Measurements from ENCODE around the gene PDE11A. TPM values are rescaled to one million over a fixed set of nuclear protein-coding genes. Genes with fewer than 3 reads are reported as not detected.

PDE11A gene
- total RNA-seq, 1 experiment from 2014 or later, result 0.13 TPM

DNA sequence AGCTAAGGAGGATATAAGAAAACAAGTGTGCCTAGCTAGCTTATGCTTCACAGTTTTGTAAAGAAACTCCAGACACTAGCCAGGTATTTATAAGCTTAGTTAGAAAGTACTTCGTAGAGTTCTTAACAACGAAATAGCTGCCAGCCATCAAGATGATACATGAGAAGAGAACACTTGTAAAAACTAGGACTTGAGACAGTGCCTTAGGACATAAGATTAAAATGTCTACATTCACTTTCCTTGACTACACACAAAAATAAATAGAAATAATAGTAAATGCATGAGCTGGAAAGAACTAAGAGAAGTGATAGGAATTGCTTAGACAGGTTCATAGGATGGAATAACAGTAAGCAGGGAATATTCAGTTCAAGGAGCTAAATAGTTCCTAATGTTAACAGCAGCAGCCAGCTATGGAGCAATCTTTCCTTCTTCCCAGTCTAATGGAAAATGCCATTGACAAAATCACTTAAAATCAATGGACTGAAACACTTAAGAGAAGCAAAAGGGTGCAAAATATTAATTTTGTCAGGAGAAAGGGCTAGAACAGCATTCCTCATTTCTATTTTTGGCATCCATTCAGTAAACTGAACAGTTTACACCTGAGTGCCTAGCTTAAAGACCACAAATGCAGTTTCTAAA lies 186.6 kb downstream of the PDE11A start:
- DNase-seq, result no peak
- H3K4me3 ChIP-seq, result no peak overlapping the region

DNA sequence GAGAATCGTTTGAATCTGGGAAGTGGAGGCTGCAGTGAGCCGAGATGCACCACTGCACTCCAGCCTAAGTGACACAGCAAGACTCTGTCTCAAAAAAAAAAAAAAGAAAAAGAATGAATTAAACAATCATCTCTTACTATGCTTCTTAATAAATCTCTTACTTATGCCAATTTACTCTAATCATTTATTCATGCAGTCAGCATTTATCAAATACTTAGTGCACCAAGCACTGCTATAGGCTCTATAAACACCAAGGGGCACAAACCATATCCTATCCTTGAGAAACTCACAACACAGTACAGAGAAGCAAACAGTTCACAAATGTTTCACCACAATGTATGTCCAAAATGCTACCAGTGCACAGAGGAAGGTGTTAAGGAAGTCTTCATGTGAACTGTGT lies 189.4 kb downstream of the PDE11A start:
- no peaks in the 10 kb centered on the region; the same call in 1 of the 2 replicates for H3K27me3 ChIP-seq
- no peak for DNase-seq
- H3K4me3 ChIP-seq, result no peak overlapping the region
- H3K9me3 ChIP-seq, result no peaks in the 10 kb centered on the region
- H3K36me3 ChIP-seq, result no peaks in the 10 kb centered on the region

More for the DNA sequence above, 186.6 kb downstream of the PDE11A start:
- Histone ChIP-seq H3K27me3 (no peaks in the 10 kb centered on the region; the same call in 1 of the 2 replicates), H3K36me3 (no peaks in the 10 kb centered on the region), H3K9me3 (no peaks in the 10 kb centered on the region)

DNA sequence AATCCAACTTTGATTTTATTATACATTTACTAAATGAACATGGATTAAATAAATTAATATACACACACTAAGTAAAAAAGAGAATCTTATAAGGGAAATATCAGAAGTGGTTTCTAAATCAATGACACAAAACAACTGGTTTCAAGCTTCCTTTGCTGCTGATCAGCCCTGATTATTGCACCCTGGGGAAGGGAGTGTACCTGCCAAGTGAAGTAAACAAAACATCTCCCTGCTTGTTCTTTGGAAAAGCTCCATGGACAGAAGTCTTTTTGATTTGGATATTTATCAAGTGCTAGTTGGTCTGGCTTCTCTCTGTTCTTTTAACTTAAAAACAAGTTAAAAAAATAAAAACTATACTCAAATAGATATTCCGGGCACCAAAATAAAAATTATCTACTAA lies 190.1 kb downstream of the PDE11A start:
- H3K4me3 ChIP-seq, result no peak overlapping the region
- H3K9me3 ChIP-seq, result no peaks in the 10 kb centered on the region
- no peaks in the 10 kb centered on the region; the same call in 1 of the 2 replicates for H3K27me3 ChIP-seq
- no peak for DNase-seq
- no peaks in the 10 kb centered on the region for H3K36me3 ChIP-seq

DNA sequence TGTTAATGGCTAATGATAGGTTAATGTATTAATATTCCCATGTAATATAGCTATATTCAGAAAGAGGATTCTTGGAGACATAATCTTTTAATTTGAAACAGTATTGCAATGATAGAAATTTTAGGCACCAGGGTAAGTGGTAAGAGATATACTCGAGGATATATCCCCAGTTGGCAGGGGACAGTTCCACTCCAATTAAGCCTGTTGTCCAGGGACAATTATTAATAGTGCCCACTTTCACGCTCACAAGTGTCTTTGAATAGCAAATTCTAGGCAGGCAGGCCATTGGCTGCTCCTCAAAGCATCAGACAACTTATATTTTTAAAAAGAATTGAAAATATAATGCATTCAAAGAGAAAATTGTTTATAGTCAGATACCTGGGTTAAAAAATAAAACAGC lies 190.7 kb downstream of the PDE11A start:
- no peak for DNase-seq
- Histone ChIP-seq H3K27me3 (no peaks in the 10 kb centered on the region; the same call in 1 of the 2 replicates), H3K4me3 (no peak overlapping the region), H3K9me3 (no peaks in the 10 kb centered on the region), H3K36me3 (no peaks in the 10 kb centered on the region)

DNA sequence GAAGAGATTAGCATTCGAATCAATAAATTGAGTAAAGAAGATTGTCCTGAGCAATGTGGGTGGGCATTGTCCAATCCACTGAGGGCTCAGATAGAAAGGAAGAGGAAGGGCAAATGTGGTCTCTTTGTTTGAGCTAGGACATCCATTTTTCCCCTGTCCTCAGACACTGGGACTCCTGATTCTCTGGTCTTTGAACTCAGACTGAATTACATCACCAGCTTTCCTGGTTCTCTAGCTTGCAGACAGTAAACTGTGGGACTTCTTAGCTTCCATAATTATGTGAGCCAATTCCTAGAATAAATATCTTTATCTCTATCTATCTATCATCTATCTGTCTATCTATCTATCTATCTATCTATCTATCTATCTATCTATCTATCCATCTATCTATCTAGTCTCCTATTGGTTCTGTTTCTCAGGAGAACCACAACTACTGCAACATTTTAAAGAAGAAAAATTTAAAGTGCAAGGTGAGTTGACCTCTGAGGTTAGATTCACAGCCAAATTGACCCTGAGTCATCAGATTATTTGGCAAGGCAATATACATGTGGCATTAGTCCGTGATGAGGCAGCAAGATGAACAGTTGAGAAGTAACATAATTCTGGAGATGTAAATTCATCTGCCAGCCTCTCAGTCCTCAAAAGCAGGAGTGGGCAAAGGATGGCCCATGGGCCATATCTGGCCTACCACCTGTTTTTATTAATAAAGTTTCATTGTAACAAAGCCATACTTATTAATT lies 191.4 kb downstream of the PDE11A start:
- DNase-seq, result no peak
- no peaks in the 10 kb centered on the region for H3K36me3 ChIP-seq
- no peaks in the 10 kb centered on the region for H3K9me3 ChIP-seq
- no peaks in the 10 kb centered on the region; the same call in 1 of the 2 replicates for H3K27me3 ChIP-seq
- H3K4me3 ChIP-seq, result no peak overlapping the region

DNA sequence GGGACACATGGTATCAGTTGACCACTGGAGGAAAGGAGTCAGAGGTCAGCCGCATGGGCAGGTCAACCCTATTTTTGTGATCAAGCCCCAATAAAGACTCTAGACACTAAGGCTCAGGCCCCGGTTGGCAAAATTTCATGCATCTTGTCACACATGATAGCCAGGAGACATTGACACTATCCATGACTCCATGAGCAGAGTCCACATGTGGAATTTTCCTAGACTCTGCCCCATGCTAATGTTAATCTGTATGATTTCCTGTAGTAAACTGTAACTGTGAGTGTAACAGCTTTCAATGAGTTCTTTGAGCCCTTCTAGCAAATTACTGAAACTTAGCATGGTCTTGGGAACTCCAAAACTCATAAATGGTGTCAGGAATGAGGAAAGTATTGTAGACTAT lies 192.3 kb downstream of the PDE11A start:
- no peaks in the 10 kb centered on the region for H3K9me3 ChIP-seq

DNA sequence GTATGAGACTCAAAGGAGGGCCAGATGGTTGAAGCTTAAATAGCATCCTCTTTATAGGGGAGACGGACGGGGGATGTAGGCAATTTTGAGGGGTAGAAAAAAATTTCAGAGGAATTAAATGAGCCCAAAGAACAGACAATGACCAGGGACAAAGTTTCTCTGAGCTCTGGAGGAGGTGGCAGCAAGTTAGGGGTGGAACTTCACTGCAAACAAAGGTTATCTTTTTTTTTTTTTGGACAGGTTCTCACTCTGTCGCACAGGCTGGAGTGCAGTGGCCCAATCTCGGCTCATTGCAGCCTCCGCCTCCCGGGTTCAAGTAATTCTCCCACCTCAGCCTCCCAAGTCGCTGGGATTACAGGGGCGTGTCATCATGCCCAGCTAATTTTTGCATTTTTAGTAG lies 195.6 kb downstream of the PDE11A start:
- DNase-seq, result no peak
- no peak overlapping the region for H3K4me3 ChIP-seq
- H3K36me3 ChIP-seq, result no peaks in the 10 kb centered on the region
- no peaks in the 10 kb centered on the region for H3K9me3 ChIP-seq
- H3K27me3 ChIP-seq, result no peaks in the 10 kb centered on the region

More for the DNA sequence above, 192.3 kb downstream of the PDE11A start:
- Histone ChIP-seq H3K27me3 (no peaks in the 10 kb centered on the region; the same call in 1 of the 2 replicates), H3K36me3 (no peaks in the 10 kb centered on the region), H3K4me3 (no peak overlapping the region)
- DNase-seq, result no peak

DNA sequence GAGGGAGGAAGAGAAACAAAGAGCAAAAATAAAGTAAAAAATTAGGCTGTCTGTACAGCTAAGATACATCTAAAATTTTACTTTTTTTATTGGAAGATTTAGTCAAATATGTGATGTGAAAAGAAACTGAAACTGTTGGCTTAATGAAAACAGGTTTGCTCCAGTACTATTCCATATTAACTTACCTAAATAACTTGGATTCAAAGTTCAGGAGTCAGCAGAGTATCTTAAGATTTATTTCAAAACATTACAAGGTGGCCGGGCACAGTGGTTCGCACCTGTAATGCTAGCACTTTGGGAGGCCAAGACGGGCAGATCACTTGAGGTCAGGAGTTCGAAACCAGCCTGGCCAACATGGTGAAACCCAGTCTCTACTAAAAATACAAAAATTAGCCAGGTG lies 197.9 kb downstream of the PDE11A start:
- H3K4me3 ChIP-seq, result no peak overlapping the region
- no peaks in the 10 kb centered on the region for H3K27me3 ChIP-seq
- DNase-seq, result no peak
- no peaks in the 10 kb centered on the region for H3K36me3 ChIP-seq
- no peaks in the 10 kb centered on the region for H3K9me3 ChIP-seq

DNA sequence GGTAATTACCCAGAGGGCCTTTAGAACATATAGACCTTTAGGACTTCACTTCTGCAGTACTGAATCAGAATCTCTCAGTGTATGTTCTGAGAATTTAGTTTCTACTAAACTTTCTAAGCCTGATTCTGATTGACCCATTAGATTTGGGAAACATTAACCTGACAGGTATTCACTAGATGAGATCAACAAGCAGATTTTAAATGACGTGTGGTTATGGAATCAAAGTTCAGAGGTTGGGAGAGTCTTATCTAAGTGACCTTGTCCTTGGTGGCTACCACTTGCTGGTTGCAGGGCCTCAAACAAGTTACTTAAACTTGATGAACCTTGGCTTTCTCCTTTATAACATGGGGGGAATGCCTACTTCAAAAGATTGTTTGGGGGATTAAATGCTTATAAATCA lies 198.7 kb downstream of the PDE11A start:
- no peak for DNase-seq
- H3K4me3 ChIP-seq, result no peak overlapping the region
- no peaks in the 10 kb centered on the region for H3K9me3 ChIP-seq
- H3K36me3 ChIP-seq, result no peaks in the 10 kb centered on the region
- H3K27me3 ChIP-seq, result no peaks in the 10 kb centered on the region

DNA sequence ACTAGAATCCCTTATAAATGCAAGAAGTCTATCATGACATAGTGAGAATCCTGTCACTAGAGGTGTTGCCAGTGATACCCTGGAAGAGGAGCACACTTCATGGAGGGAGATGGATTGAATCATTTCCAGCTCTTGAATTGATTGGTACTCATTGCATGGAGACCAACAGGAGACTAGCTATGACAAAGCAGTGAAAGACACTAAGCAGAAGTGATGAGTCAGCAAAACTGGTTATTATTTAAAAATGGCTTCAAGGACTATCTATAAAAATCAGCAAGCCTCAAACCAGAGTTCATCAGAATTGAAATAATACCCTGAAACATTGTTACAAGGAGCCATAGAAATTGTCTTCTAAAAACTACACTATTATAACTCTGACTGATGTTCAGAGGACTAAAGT lies 200.3 kb downstream of the PDE11A start:
- Histone ChIP-seq H3K9me3 (no peaks in the 10 kb centered on the region), H3K4me3 (no peak overlapping the region), H3K27me3 (no peaks in the 10 kb centered on the region), H3K36me3 (no peaks in the 10 kb centered on the region)
- DNase-seq, result no peak

DNA sequence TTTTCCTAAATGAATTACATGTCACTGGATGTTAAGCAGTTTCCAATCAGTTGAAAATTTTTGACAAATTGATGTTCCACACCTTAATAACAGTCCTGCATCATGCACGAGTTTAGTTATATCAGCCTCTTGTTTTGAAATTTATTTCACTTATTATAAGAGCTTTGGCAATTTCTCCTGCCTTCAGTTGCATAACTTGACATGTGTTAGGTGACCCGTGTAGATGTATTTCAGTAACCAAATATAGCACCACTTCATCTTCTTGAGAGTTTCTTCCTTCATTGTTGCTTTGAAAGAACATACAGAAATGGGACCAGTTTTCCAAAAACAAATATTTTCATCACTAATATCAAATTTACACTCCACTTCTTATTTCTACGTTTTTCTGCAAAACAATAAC lies 202.7 kb downstream of the PDE11A start:
- Histone ChIP-seq H3K27me3 (no peaks in the 10 kb centered on the region), H3K36me3 (no peaks in the 10 kb centered on the region), H3K4me3 (no peak overlapping the region), H3K9me3 (no peaks in the 10 kb centered on the region)
- no peak for DNase-seq

DNA sequence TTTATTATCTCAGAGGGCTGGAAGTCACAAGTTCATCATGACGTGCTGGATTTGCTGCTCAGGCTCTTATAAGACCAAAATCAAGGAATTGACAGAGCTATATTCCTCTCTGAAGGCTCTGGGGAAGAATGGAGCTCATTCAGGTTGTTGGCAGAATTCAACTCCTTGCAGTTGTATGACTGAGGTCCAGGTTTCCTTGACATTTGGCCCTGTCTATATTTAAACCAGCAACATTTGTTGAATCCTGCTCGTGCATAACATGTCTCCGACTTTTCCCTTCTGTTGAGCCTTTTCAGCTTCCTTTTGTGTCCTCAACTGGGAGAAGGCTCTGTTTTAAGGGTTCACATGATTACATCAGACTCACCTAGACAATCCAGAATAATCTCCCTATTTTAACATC lies 203.4 kb downstream of the PDE11A start:
- Histone ChIP-seq H3K9me3 (no peaks in the 10 kb centered on the region), H3K4me3 (no peak overlapping the region), H3K27me3 (no peaks in the 10 kb centered on the region), H3K36me3 (no peaks in the 10 kb centered on the region)
- DNase-seq, result no peak

DNA sequence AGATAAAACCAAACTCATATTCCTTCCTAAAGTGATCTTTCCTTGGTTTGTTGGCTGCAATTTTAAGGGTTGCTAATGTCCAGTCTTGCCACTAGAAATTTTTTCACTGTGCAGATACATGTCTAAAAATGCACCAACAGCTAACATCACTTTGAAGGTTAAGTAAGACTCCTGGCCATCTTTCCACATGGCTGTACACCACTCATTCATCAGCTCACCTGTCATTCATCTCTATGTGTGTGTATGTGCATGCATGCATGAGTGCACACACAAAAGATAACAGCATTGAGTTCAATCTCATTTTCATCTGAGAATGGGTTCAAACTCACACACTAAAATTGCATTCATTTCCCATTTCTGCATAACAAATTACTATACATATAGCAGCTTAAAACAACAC lies 203.8 kb downstream of the PDE11A start:
- Histone ChIP-seq H3K9me3 (no peaks in the 10 kb centered on the region), H3K4me3 (no peak overlapping the region), H3K27me3 (no peaks in the 10 kb centered on the region), H3K36me3 (no peaks in the 10 kb centered on the region)
- DNase-seq, result no peak

DNA sequence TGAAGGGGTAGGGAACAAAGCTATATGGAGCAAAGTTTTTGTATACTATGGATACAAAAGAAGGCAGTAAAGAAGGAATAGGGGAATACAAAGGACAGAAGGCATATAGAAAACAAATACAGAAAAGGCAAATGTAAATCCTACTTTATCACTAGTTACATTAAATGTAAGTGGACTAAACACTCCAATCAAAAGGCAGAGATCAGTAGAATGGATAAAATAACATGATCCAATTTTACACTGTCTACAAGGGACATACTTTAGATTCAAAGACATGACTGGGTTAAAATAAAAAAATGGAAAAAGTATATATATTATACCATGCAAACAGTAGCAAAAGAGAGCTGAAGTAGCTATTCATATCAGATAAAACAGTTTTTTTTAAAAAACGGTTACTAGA lies 215.0 kb downstream of the PDE11A start:
- Histone ChIP-seq H3K9me3 (peaks cover 6% of the 10 kb centered on the region), H3K27me3 (0 out of 2 replicates have a peak, but pooled peaks cover 2% of the 10 kb centered on the region), H3K4me3 (no peak overlapping the region), H3K36me3 (no peaks in the 10 kb centered on the region)
- no peak for DNase-seq

DNA sequence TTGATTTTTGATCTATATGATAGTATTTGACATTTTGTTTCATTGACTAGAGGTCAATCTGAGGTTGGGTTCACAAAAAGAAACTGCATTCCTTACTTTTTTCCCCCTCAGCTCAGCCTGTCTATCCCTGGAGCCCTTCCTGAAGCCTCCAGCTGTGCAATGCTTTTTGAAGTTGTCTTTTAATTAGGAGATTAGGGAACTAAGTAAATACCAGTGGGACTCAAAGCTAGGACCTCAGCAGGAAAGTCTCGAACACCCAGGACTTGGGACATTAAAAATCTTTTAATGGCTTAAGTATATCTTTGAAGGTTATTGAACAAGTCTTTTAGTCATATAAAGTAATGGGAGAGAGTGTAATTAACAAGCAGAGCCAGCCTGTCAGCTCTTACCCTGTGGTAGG lies 220.2 kb downstream of the PDE11A start:
- DNase-seq, result no peak
- H3K27me3 ChIP-seq, result no peaks in the 10 kb centered on the region
- H3K9me3 ChIP-seq, result peaks cover 3% of the 10 kb centered on the region
- H3K36me3 ChIP-seq, result no peaks in the 10 kb centered on the region
- H3K4me3 ChIP-seq, result no peak overlapping the region

DNA sequence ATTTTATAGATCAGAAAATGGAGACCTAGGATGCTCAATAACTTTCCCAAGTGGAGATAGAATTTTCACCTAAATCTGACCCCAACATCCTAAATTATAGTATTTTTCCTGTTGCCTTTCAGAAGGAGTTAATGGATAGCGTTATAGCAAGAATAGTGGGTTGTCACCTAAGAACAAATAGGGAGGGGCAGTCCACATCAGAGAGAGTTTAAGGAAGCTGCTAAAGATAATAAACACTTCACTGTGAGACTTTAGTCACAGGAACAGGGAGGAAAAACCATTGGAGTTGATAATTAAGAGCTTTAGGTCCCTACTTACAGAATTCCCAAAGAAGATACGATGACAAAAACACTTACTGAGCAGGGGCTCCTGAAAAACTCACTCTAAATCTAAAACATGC lies 229.4 kb downstream of the PDE11A start:
- H3K9me3 ChIP-seq, result no peaks in the 10 kb centered on the region
- H3K27me3 ChIP-seq, result no peaks in the 10 kb centered on the region
- DNase-seq, result no peak
- no peak overlapping the region for H3K4me3 ChIP-seq
- H3K36me3 ChIP-seq, result no peaks in the 10 kb centered on the region

DNA sequence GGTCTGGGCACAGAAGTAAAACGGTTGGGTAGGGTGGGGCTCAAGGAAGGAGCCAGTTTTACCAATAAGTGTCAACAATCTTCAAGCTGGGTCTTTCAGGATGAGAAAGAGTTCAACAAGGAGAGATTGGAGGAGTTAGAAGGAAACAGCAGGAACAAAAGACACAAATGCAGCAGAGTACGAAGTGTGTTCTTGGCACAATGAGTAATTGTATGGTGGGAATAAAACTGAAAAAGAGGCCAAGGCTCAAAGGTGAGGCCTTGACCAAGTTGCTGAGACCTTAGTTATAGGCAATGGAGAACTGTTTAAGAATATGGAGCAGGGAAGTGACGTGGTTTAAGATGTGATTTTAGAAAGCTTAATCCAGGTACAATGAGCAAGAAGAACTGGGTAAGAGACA lies 230.3 kb downstream of the PDE11A start:
- no peaks in the 10 kb centered on the region for H3K9me3 ChIP-seq
- H3K27me3 ChIP-seq, result no peaks in the 10 kb centered on the region
- no peak overlapping the region for H3K4me3 ChIP-seq
- no peak for DNase-seq
- no peaks in the 10 kb centered on the region for H3K36me3 ChIP-seq
